NCI-H1092 treated with DMSO at 0.1 percent for 48 hours (cell line): ENCODE data around the gene ATP5MC3.

ENCODE experiments used
- DNase-seq: peaks from one replicate; lab custom pipeline; 2025; lab: John Stamatoyannopoulos, UW

ATP5MC3 gene

GRCh38 chr2:175167792-175168563, 13.5 kb downstream of the ATP5MC3 start, which contains the start of gene ATF2:
TSS of gene ATF2 (minus strand) at chr2:175168203. CDS start at chr2:175136443, 31,760 bp downstream.
- peak; percentile 97 for DNase-seq

GRCh38 chr2:175167076-175167791, 14.3 kb downstream of the ATP5MC3 start:
- peak; percentile 38 for DNase-seq

- DNase-seq, result no peak
These were observed 15.2 kb downstream of the ATP5MC3 start for GRCh38 chr2:175166216-175166824.

- no peak for DNase-seq
These were observed 17.3 kb downstream of the ATP5MC3 start for GRCh38 chr2:175164235-175164634.

GRCh38 chr2:175158894-175159293, 22.6 kb downstream of the ATP5MC3 start:
- DNase-seq, result no peak

GRCh38 chr2:175156534-175156933, 25.0 kb downstream of the ATP5MC3 start:
- DNase-seq, result no peak

GRCh38 chr2:175154661-175155082, 26.8 kb downstream of the ATP5MC3 start:
- no peak for DNase-seq

GRCh38 chr2:175152242-175152641, 29.3 kb downstream of the ATP5MC3 start:
- no peak for DNase-seq

GRCh38 chr2:175151791-175152190, 29.7 kb downstream of the ATP5MC3 start:
- DNase-seq, result no peak

- no peak for DNase-seq
These were observed 34.3 kb downstream of the ATP5MC3 start for GRCh38 chr2:175147186-175147585.

GRCh38 chr2:175143678-175144077, 37.8 kb downstream of the ATP5MC3 start:
- no peak for DNase-seq

GRCh38 chr2:175143191-175143590, 38.3 kb downstream of the ATP5MC3 start:
- no peak for DNase-seq

GRCh38 chr2:175140332-175140731, 41.2 kb downstream of the ATP5MC3 start:
- no peak for DNase-seq

GRCh38 chr2:175137793-175138192, 43.7 kb downstream of the ATP5MC3 start:
- no peak for DNase-seq

GRCh38 chr2:175136334-175137215, 44.9 kb downstream of the ATP5MC3 start:
- DNase-seq, result no peak

- DNase-seq, result no peak
These were observed 45.6 kb downstream of the ATP5MC3 start for GRCh38 chr2:175135862-175136261.

- DNase-seq, result no peak
These were observed 46.3 kb downstream of the ATP5MC3 start for GRCh38 chr2:175135177-175135576.

GRCh38 chr2:175131252-175131651, 50.3 kb downstream of the ATP5MC3 start:
- DNase-seq, result no peak

- DNase-seq, result no peak
These were observed 54.8 kb downstream of the ATP5MC3 start for GRCh38 chr2:175126661-175127060.
